Breast epithelium (tissue), 3 donors: ENCODE results near the gene TYROBP.

Experiments used
- POLR2A ChIP-seq: fragments of 450-650 bp; IDR thresholded peaks from one replicate; pipeline ENCODE4 v1.6.1; 2016; ENCODE audit warnings: antibody characterized with exemption, mild to moderate bottlenecking, moderate library complexity
- TF ChIP-seq, protein P1 (sequence below), 3 donors: fragments of 450-650 bp; IDR thresholded peaks; one replicate each; pipeline ENCODE4 v1.5.1; 2016 to 2017; ENCODE audit warnings: antibody characterized with exemption in 3 of 3, mild to moderate bottlenecking in 3 of 3, moderate library complexity in 3 of 3

DNA sequence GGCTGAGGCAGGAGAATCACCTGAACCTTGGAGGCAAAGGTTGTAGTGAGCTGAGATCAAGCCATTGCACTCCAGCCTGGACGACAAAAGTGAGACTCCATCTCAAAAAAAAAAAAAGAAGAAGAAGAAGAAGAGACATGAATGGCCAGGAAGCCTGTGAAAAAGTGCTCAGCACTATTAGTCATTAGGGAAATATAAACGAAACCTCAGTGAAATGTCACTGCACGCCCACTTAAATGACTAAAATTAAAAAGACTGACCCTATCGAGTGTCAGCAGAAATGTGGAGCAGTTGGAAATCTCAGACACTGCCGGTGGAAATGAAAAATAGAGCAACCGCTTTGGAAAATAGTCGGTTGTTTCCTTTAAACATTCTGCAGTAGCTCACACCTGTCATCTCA lies 5.5 kb upstream of the TYROBP start:
- no peak for TF ChIP-seq POLR2A
- TF ChIP-seq, protein P1, sequence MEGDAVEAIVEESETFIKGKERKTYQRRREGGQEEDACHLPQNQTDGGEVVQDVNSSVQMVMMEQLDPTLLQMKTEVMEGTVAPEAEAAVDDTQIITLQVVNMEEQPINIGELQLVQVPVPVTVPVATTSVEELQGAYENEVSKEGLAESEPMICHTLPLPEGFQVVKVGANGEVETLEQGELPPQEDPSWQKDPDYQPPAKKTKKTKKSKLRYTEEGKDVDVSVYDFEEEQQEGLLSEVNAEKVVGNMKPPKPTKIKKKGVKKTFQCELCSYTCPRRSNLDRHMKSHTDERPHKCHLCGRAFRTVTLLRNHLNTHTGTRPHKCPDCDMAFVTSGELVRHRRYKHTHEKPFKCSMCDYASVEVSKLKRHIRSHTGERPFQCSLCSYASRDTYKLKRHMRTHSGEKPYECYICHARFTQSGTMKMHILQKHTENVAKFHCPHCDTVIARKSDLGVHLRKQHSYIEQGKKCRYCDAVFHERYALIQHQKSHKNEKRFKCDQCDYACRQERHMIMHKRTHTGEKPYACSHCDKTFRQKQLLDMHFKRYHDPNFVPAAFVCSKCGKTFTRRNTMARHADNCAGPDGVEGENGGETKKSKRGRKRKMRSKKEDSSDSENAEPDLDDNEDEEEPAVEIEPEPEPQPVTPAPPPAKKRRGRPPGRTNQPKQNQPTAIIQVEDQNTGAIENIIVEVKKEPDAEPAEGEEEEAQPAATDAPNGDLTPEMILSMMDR (IDR thresholded peaks at IDR 0.05), result no peak
